Gastroesophageal sphincter (tissue), 3 donors: ENCODE results near the gene CHAC1.

ENCODE experiments used
- POLR2A ChIP-seq, 2 donors: fragments of 450-650 bp; IDR thresholded peaks; one replicate each; pipeline ENCODE4 v1.6.1; 2017; ENCODE audit warnings: antibody characterized with exemption in 2 of 2, mild to moderate bottlenecking in 2 of 2, moderate library complexity in 1 of 2
- TF ChIP-seq, protein P1 (sequence below), 4 experiments: fragments of 200-600 bp in 2 of 4; fragments of 450-650 bp in 2 of 4; sonication (generic) in 1 of 4; IDR thresholded peaks; one replicate each; pipeline ENCODE4 v1.5.1; 2017 to 2019; ENCODE audit warnings: antibody characterized with exemption in 4 of 4, mild to moderate bottlenecking in 2 of 4, moderate library complexity in 2 of 4

DNA sequence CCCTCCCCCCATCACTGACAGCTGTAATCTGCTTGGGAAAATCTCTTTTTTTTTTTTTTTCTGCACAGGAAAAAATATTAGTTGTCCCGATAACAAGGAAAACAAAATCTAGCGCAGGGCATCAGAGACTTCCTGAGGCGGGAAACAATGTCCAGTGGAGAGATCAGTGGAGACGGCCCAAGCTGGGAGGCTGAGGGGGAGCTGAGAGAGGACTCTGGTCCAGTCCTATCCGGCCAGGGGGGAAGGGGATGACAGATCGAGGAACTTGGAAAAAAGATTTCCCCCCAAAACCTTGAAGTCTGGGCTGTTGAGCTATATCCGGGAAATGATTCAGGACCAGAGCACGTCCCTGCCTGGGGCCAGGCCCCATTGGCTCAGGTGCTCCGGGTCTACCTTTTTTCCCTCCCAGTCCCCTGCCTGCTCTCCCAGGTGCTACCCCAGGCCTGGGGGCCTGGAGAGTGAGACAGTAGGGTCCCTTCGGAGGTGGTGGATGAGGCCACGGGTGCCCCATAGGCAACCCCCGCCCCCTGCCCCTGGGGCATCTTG is 38.1 kb upstream of the CHAC1 start:
- no peak for TF ChIP-seq POLR2A (IDR thresholded peaks at IDR 0.05)
- TF ChIP-seq, protein P1, sequence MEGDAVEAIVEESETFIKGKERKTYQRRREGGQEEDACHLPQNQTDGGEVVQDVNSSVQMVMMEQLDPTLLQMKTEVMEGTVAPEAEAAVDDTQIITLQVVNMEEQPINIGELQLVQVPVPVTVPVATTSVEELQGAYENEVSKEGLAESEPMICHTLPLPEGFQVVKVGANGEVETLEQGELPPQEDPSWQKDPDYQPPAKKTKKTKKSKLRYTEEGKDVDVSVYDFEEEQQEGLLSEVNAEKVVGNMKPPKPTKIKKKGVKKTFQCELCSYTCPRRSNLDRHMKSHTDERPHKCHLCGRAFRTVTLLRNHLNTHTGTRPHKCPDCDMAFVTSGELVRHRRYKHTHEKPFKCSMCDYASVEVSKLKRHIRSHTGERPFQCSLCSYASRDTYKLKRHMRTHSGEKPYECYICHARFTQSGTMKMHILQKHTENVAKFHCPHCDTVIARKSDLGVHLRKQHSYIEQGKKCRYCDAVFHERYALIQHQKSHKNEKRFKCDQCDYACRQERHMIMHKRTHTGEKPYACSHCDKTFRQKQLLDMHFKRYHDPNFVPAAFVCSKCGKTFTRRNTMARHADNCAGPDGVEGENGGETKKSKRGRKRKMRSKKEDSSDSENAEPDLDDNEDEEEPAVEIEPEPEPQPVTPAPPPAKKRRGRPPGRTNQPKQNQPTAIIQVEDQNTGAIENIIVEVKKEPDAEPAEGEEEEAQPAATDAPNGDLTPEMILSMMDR (IDR thresholded peaks at IDR 0.05), result no peak
